ENCODE data around the gene APOH.
A peak's percentile ranks its signal among the peaks of the same experiment; 100 is the strongest.

The APOH gene

GRCh38 chr17:66203274-66204015 is 25.8 kb downstream of the APOH start:
- Histone ChIP-seq H3K27me3 (ENCODE audit: control insufficient read depth in 1 of 2, insufficient read depth in 1 of 2, low read length in 2 of 2) (no peaks in the 10 kb centered on the region), H3K18ac (ENCODE audit: low read depth in 1 of 2, low read length in 2 of 2) (no peak overlapping the region), H3K4ac (ENCODE audit: low read depth in 1 of 2, low read length in 2 of 2) (no peak overlapping the region), H4K91ac (ENCODE audit: low read length) (no peak overlapping the region), H3K9ac (ENCODE audit: low read length) (no peak overlapping the region), H3K4me1 (ENCODE audit: control insufficient read depth, insufficient read depth, low read depth, low read length) (peaks cover 2% of the 10 kb centered on the region), H3K36me3 (ENCODE audit: control insufficient read depth in 1 of 2, insufficient read depth in 2 of 2, low read depth in 1 of 2, low read length in 2 of 2) (no peaks in the 10 kb centered on the region), H2BK15ac (ENCODE audit: low read depth, poor library complexity, severe bottlenecking) (no peak overlapping the region), H2AFZ (ENCODE audit: low read depth, low read length) (no peak overlapping the region), H3K4me2 (ENCODE audit: low read length, poor library complexity, severe bottlenecking) (no peak overlapping the region), H2BK12ac (ENCODE audit: low read length in 2 of 2) (no peak overlapping the region), H3K14ac (ENCODE audit: low read length in 2 of 2) (no peak overlapping the region), H2AK5ac (ENCODE audit: low read length, severe bottlenecking) (no peak overlapping the region), H4K8ac (ENCODE audit: low read length) (peak overlapping the region; percentile 47), H3K4me3 (ENCODE audit: insufficient read depth in 1 of 2, low read depth in 1 of 2, low read length in 2 of 2) (no peak overlapping the region), H3K9me3 (ENCODE audit: control insufficient read depth, low read length) (peaks cover 2% of the 10 kb centered on the region), H2BK5ac (ENCODE audit: low read depth, low read length, poor library complexity, severe bottlenecking) (no peak overlapping the region), H3K27ac (ENCODE audit: low read length, poor library complexity, severe bottlenecking) (no peak overlapping the region), H2BK120ac (ENCODE audit: low read depth, low read length) (no peak overlapping the region), H3K79me1 (replicated peaks; ENCODE audit: low read length, poor library complexity, severe bottlenecking) (no peaks in the 10 kb centered on the region), H3K23ac (ENCODE audit: low read length in 2 of 2) (no peak overlapping the region)
- 89% methylated on average over 6 of the region's 8 CpGs for WGBS
- no peak for DNase-seq

- peak overlapping the region in 1 of 2 experiments; percentile 86 for H3K14ac ChIP-seq (ENCODE audit: low read length in 2 of 2)
- H3K4me2 ChIP-seq (ENCODE audit: low read length, poor library complexity, severe bottlenecking): no peak overlapping the region
- DNase-seq: peak; percentile 81
- no peak overlapping the region for H4K8ac ChIP-seq (ENCODE audit: low read length)
- H3K4ac ChIP-seq (ENCODE audit: low read depth in 1 of 2, low read length in 2 of 2): no peak overlapping the region
- H3K4me1 ChIP-seq (ENCODE audit: control insufficient read depth, insufficient read depth, low read depth, low read length): peaks cover 2% of the 10 kb centered on the region
- H3K4me3 ChIP-seq (ENCODE audit: insufficient read depth in 1 of 2, low read depth in 1 of 2, low read length in 2 of 2): no peak overlapping the region
- H2BK120ac ChIP-seq (ENCODE audit: low read depth, low read length): no peak overlapping the region
- H3K18ac ChIP-seq (ENCODE audit: low read depth in 1 of 2, low read length in 2 of 2): no peak overlapping the region
- H2BK5ac ChIP-seq (ENCODE audit: low read depth, low read length, poor library complexity, severe bottlenecking): no peak overlapping the region
- H3K36me3 ChIP-seq (ENCODE audit: control insufficient read depth in 1 of 2, insufficient read depth in 2 of 2, low read depth in 1 of 2, low read length in 2 of 2): no peaks in the 10 kb centered on the region
- 22% methylated on average over 3 of the region's 3 CpGs for WGBS
- no peak overlapping the region for H2BK12ac ChIP-seq (ENCODE audit: low read length in 2 of 2)
- no peak overlapping the region for H3K23ac ChIP-seq (ENCODE audit: low read length in 2 of 2)
- no peak overlapping the region for H2AFZ ChIP-seq (ENCODE audit: low read depth, low read length)
- H4K91ac ChIP-seq (ENCODE audit: low read length): no peak overlapping the region
- no peak overlapping the region for H2BK15ac ChIP-seq (ENCODE audit: low read depth, poor library complexity, severe bottlenecking)
- H3K9ac ChIP-seq (ENCODE audit: low read length): peak overlapping the region; percentile 19
- H3K9me3 ChIP-seq (ENCODE audit: control insufficient read depth, low read length): no peaks in the 10 kb centered on the region
- H3K27me3 ChIP-seq (ENCODE audit: control insufficient read depth in 1 of 2, insufficient read depth in 1 of 2, low read length in 2 of 2): no peaks in the 10 kb centered on the region
- no peaks in the 10 kb centered on the region for H3K79me1 ChIP-seq (replicated peaks; ENCODE audit: low read length, poor library complexity, severe bottlenecking)
- H2AK5ac ChIP-seq (ENCODE audit: low read length, severe bottlenecking): no peak overlapping the region
- no peak overlapping the region for H3K27ac ChIP-seq (ENCODE audit: low read length, poor library complexity, severe bottlenecking)
These were observed 28.5 kb downstream of the APOH start for GRCh38 chr17:66200685-66201092.

- no peak overlapping the region for H2BK5ac ChIP-seq (ENCODE audit: low read depth, low read length, poor library complexity, severe bottlenecking)
- H3K4me1 ChIP-seq (ENCODE audit: control insufficient read depth, insufficient read depth, low read depth, low read length): peaks cover 2% of the 10 kb centered on the region
- no peak overlapping the region for H3K18ac ChIP-seq (ENCODE audit: low read depth in 1 of 2, low read length in 2 of 2)
- H2BK12ac ChIP-seq (ENCODE audit: low read length in 2 of 2): no peak overlapping the region
- no peak overlapping the region for H2BK15ac ChIP-seq (ENCODE audit: low read depth, poor library complexity, severe bottlenecking)
- no peak overlapping the region for H3K4me3 ChIP-seq (ENCODE audit: insufficient read depth in 1 of 2, low read depth in 1 of 2, low read length in 2 of 2)
- no peak overlapping the region for H2BK120ac ChIP-seq (ENCODE audit: low read depth, low read length)
- no peak overlapping the region for H2AK5ac ChIP-seq (ENCODE audit: low read length, severe bottlenecking)
- H3K4ac ChIP-seq (ENCODE audit: low read depth in 1 of 2, low read length in 2 of 2): no peak overlapping the region
- H3K79me1 ChIP-seq (replicated peaks; ENCODE audit: low read length, poor library complexity, severe bottlenecking): no peaks in the 10 kb centered on the region
- WGBS: 95% methylated on average over 7 of the region's 8 CpGs
- no peaks in the 10 kb centered on the region for H3K36me3 ChIP-seq (ENCODE audit: control insufficient read depth in 1 of 2, insufficient read depth in 2 of 2, low read depth in 1 of 2, low read length in 2 of 2)
- no peak overlapping the region for H4K8ac ChIP-seq (ENCODE audit: low read length)
- H3K4me2 ChIP-seq (ENCODE audit: low read length, poor library complexity, severe bottlenecking): no peak overlapping the region
- no peak for DNase-seq
- H4K91ac ChIP-seq (ENCODE audit: low read length): no peak overlapping the region
- H3K27me3 ChIP-seq (ENCODE audit: control insufficient read depth in 1 of 2, insufficient read depth in 1 of 2, low read length in 2 of 2): no peaks in the 10 kb centered on the region
- H2AFZ ChIP-seq (ENCODE audit: low read depth, low read length): no peak overlapping the region
- H3K23ac ChIP-seq (ENCODE audit: low read length in 2 of 2): no peak overlapping the region
- H3K14ac ChIP-seq (ENCODE audit: low read length in 2 of 2): no peak overlapping the region
- no peaks in the 10 kb centered on the region for H3K9me3 ChIP-seq (ENCODE audit: control insufficient read depth, low read length)
- no peak overlapping the region for H3K9ac ChIP-seq (ENCODE audit: low read length)
- H3K27ac ChIP-seq (ENCODE audit: low read length, poor library complexity, severe bottlenecking): no peak overlapping the region
These were observed 31.0 kb downstream of the APOH start for GRCh38 chr17:66198242-66198641.

- H3K14ac ChIP-seq (ENCODE audit: low read length in 2 of 2): no peak overlapping the region
- no peaks in the 10 kb centered on the region for H3K36me3 ChIP-seq (ENCODE audit: control insufficient read depth in 1 of 2, insufficient read depth in 2 of 2, low read depth in 1 of 2, low read length in 2 of 2)
- H2BK12ac ChIP-seq (ENCODE audit: low read length in 2 of 2): no peak overlapping the region
- H3K4me3 ChIP-seq (ENCODE audit: insufficient read depth in 1 of 2, low read depth in 1 of 2, low read length in 2 of 2): peak overlapping the region; percentile 77 to 81
- no peak overlapping the region for H2AK5ac ChIP-seq (ENCODE audit: low read length, severe bottlenecking)
- peak overlapping the region; percentile 98 for H3K4me2 ChIP-seq (ENCODE audit: low read length, poor library complexity, severe bottlenecking)
- peak overlapping the region; percentile 59 for H3K27ac ChIP-seq (ENCODE audit: low read length, poor library complexity, severe bottlenecking)
- H3K79me1 ChIP-seq (replicated peaks; ENCODE audit: low read length, poor library complexity, severe bottlenecking): peaks cover 7% of the 10 kb centered on the region
- DNase-seq: no peak
- H3K18ac ChIP-seq (ENCODE audit: low read depth in 1 of 2, low read length in 2 of 2): peak overlapping the region in 1 of 2 experiments; percentile 12
- peak overlapping the region; percentile 69 for H2AFZ ChIP-seq (ENCODE audit: low read depth, low read length)
- no peak overlapping the region for H4K91ac ChIP-seq (ENCODE audit: low read length)
- peak overlapping the region; percentile 5 for H2BK120ac ChIP-seq (ENCODE audit: low read depth, low read length)
- H3K9me3 ChIP-seq (ENCODE audit: control insufficient read depth, low read length): no peaks in the 10 kb centered on the region
- no peak overlapping the region for H2BK5ac ChIP-seq (ENCODE audit: low read depth, low read length, poor library complexity, severe bottlenecking)
- WGBS: 8% methylated on average over 10 of the region's 10 CpGs
- peak overlapping the region; percentile 48 for H2BK15ac ChIP-seq (ENCODE audit: low read depth, poor library complexity, severe bottlenecking)
- H3K23ac ChIP-seq (ENCODE audit: low read length in 2 of 2): no peak overlapping the region
- H3K4me1 ChIP-seq (ENCODE audit: control insufficient read depth, insufficient read depth, low read depth, low read length): peaks cover 4% of the 10 kb centered on the region
- no peak overlapping the region for H4K8ac ChIP-seq (ENCODE audit: low read length)
- H3K9ac ChIP-seq (ENCODE audit: low read length): peak overlapping the region; percentile 91
- H3K27me3 ChIP-seq (ENCODE audit: control insufficient read depth in 1 of 2, insufficient read depth in 1 of 2, low read length in 2 of 2): no peaks in the 10 kb centered on the region
- H3K4ac ChIP-seq (ENCODE audit: low read depth in 1 of 2, low read length in 2 of 2): no peak overlapping the region
These were observed 36.9 kb downstream of the APOH start for GRCh38 chr17:66192378-66192687.
